ENCODE data around the gene LTA4H.

Gene LTA4H

DNA sequence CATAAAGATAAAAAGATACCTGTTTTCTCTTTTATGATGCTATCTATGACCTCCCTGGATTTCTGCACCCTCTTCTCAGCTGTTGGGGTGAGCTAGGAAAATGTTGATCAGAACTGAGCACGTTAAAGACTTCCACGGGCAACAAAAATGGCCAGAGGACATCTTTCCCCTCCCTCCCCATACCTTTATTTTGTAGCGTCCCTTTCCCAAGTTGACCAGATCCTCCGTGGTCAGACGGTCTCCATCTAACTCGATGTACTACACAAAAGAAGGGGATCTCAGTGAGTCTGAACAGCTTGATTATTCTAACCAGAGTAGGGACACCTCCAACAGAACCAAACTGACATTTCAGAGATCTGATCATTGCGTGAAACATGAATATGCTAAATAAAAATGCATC lies 41.5 kb downstream of the LTA4H start:
- Histone ChIP-seq H3K9me3 (ENCODE audit: insufficient read depth, low read depth, low read length) (no peaks in the 10 kb centered on the region), H4K20me1 (ENCODE audit: insufficient read depth, low read length, poor library complexity, severe bottlenecking) (no peaks in the 10 kb centered on the region), H3F3A (ENCODE audit: low read depth) (no peaks in the 10 kb centered on the region), H3K27me3 (ENCODE audit: insufficient read depth, low read length, poor library complexity, severe bottlenecking) (no peaks in the 10 kb centered on the region), H3K36me3 (ENCODE audit: insufficient read depth, low read length) (no peaks in the 10 kb centered on the region), H3K9ac (ENCODE audit: low read depth, low read length, poor library complexity, severe bottlenecking) (no peak overlapping the region), H3K4me1 (ENCODE audit: insufficient read depth, low read length, poor library complexity, severe bottlenecking) (peaks cover 4% of the 10 kb centered on the region), H3K9me2 (replicated peaks; ENCODE audit: low read depth, low read length) (no peaks in the 10 kb centered on the region), H3K4me2 (ENCODE audit: low read depth, low read length, poor library complexity, severe bottlenecking) (no peak overlapping the region), H2AFZ (ENCODE audit: low read length) (no peak overlapping the region), H3K79me2 (ENCODE audit: insufficient read depth, low read length) (no peaks in the 10 kb centered on the region), H3K4me3 (ENCODE audit: low read length, poor library complexity, severe bottlenecking) (no peak overlapping the region)
- TF ChIP-seq EZH2phosphoT487 (IDR thresholded peaks at IDR 0.05; ENCODE audit: borderline replicate concordance), result no peak
- TF ChIP-seq, protein P1, sequence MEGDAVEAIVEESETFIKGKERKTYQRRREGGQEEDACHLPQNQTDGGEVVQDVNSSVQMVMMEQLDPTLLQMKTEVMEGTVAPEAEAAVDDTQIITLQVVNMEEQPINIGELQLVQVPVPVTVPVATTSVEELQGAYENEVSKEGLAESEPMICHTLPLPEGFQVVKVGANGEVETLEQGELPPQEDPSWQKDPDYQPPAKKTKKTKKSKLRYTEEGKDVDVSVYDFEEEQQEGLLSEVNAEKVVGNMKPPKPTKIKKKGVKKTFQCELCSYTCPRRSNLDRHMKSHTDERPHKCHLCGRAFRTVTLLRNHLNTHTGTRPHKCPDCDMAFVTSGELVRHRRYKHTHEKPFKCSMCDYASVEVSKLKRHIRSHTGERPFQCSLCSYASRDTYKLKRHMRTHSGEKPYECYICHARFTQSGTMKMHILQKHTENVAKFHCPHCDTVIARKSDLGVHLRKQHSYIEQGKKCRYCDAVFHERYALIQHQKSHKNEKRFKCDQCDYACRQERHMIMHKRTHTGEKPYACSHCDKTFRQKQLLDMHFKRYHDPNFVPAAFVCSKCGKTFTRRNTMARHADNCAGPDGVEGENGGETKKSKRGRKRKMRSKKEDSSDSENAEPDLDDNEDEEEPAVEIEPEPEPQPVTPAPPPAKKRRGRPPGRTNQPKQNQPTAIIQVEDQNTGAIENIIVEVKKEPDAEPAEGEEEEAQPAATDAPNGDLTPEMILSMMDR (conservative IDR thresholded peaks at IDR 0.05; ENCODE audit: low read length), result no peak

DNA sequence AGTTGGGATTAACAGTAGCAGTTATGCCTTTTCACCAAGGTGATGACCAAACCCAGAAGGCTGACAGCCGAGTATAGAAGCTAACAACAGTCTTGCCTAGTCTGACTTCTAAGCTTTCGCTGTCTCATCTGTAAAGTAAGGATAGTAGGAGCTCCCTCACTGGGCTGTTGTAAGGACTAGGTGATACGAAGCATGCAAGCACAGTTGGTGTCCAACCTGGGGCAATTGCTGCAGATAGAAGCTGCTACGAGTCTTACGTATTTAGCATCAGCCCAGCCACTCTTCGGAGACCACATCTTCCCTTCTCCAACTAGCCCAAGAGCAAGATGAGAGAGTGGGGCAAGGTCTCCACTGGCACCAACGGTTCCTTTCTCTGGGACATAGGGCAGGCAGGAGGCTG lies 45.3 kb downstream of the LTA4H start:
- H3K27me3 ChIP-seq (ENCODE audit: insufficient read depth, low read length, poor library complexity, severe bottlenecking), result no peaks in the 10 kb centered on the region
- H4K20me1 ChIP-seq (ENCODE audit: insufficient read depth, low read length, poor library complexity, severe bottlenecking), result no peaks in the 10 kb centered on the region
- H3K9me3 ChIP-seq (ENCODE audit: insufficient read depth, low read depth, low read length), result no peaks in the 10 kb centered on the region
- no peak overlapping the region for H3K9ac ChIP-seq (ENCODE audit: low read depth, low read length, poor library complexity, severe bottlenecking)
- TF ChIP-seq, protein P1 (conservative IDR thresholded peaks at IDR 0.05; ENCODE audit: low read length), result no peak
- TF ChIP-seq EZH2phosphoT487 (IDR thresholded peaks at IDR 0.05; ENCODE audit: borderline replicate concordance), result no peak
- H3K4me2 ChIP-seq (ENCODE audit: low read depth, low read length, poor library complexity, severe bottlenecking), result no peak overlapping the region
- no peak overlapping the region for H2AFZ ChIP-seq (ENCODE audit: low read length)
- no peaks in the 10 kb centered on the region for H3K36me3 ChIP-seq (ENCODE audit: insufficient read depth, low read length)
- no peak overlapping the region for H3K4me3 ChIP-seq (ENCODE audit: low read length, poor library complexity, severe bottlenecking)
- no peaks in the 10 kb centered on the region for H3F3A ChIP-seq (ENCODE audit: low read depth)
- H3K4me1 ChIP-seq (ENCODE audit: insufficient read depth, low read length, poor library complexity, severe bottlenecking), result peaks cover 4% of the 10 kb centered on the region
- H3K9me2 ChIP-seq (replicated peaks; ENCODE audit: low read depth, low read length), result no peaks in the 10 kb centered on the region
- no peaks in the 10 kb centered on the region for H3K79me2 ChIP-seq (ENCODE audit: insufficient read depth, low read length)

DNA sequence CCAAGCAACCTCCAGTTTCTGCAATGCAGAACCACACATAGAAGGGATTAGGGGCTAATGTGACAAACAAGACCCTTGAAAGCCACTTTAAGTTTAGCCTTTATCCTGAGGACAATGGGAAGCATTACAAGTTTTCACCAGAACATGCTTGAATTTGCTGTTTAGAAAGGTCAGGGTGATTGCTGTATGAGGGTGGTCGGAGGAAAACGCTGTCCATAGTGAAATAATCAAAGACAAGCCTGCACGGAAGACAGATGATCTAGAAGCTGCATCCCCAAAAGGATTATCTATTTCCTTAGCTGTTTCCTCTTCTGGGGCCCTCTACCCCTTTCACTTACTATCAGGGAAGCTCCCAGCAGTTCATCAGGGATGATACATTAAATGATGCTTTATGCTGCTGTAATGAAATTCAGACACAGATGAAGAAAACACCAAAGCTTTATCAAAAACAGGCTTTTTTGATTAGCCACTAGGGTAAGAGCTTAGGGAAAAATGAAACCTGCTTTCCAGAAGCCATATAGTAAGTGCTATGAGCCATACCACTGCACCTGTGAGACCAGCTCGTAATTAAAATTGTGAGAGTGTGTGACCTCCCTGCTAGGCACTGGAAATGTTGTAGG lies 45.8 kb downstream of the LTA4H start:
- no peak for TF ChIP-seq EZH2phosphoT487 (IDR thresholded peaks at IDR 0.05; ENCODE audit: borderline replicate concordance)
- TF ChIP-seq, protein P1 (conservative IDR thresholded peaks at IDR 0.05; ENCODE audit: low read length), result no peak
- no peak overlapping the region for H3K4me2 ChIP-seq (ENCODE audit: low read depth, low read length, poor library complexity, severe bottlenecking)
- H3K9ac ChIP-seq (ENCODE audit: low read depth, low read length, poor library complexity, severe bottlenecking), result no peak overlapping the region
- no peak overlapping the region for H3K4me3 ChIP-seq (ENCODE audit: low read length, poor library complexity, severe bottlenecking)
- no peaks in the 10 kb centered on the region for H3K9me2 ChIP-seq (replicated peaks; ENCODE audit: low read depth, low read length)
- no peaks in the 10 kb centered on the region for H3K36me3 ChIP-seq (ENCODE audit: insufficient read depth, low read length)
- H3K27me3 ChIP-seq (ENCODE audit: insufficient read depth, low read length, poor library complexity, severe bottlenecking), result no peaks in the 10 kb centered on the region
- no peaks in the 10 kb centered on the region for H4K20me1 ChIP-seq (ENCODE audit: insufficient read depth, low read length, poor library complexity, severe bottlenecking)
- H3K79me2 ChIP-seq (ENCODE audit: insufficient read depth, low read length), result no peaks in the 10 kb centered on the region
- H3F3A ChIP-seq (ENCODE audit: low read depth), result no peaks in the 10 kb centered on the region
- H3K9me3 ChIP-seq (ENCODE audit: insufficient read depth, low read depth, low read length), result no peaks in the 10 kb centered on the region
- H2AFZ ChIP-seq (ENCODE audit: low read length), result no peak overlapping the region
- peaks cover 4% of the 10 kb centered on the region for H3K4me1 ChIP-seq (ENCODE audit: insufficient read depth, low read length, poor library complexity, severe bottlenecking)

Data from Loucy (cell line).